Measurements from ENCODE around the gene TAS2R41.

The TAS2R41 gene

GRCh38 chr7:143477501-143478150 lies at the start of gene TAS2R41:
TSS of gene TAS2R41 (plus strand) at chr7:143477873. CDS start at chr7:143477873, 0 bp downstream.
- DNase-seq = no peak

- DNase-seq = no peak
Observed at GRCh38 chr7:143429770-143430698, 47.6 kb upstream of the TAS2R41 start.

- no peak for DNase-seq
Observed at GRCh38 chr7:143431109-143431508, 46.6 kb upstream of the TAS2R41 start.

- DNase-seq = no peak
Observed at GRCh38 chr7:143433759-143434158, 43.9 kb upstream of the TAS2R41 start.

GRCh38 chr7:143434660-143435059 lies 43.0 kb upstream of the TAS2R41 start:
- DNase-seq = no peak

- no peak for DNase-seq
Observed at GRCh38 chr7:143435266-143435665, 42.4 kb upstream of the TAS2R41 start.

- no peak for DNase-seq
Observed at GRCh38 chr7:143436325-143436946, 41.2 kb upstream of the TAS2R41 start.

GRCh38 chr7:143437578-143437977 lies 40.1 kb upstream of the TAS2R41 start:
- no peak for DNase-seq

GRCh38 chr7:143439866-143440265 lies 37.8 kb upstream of the TAS2R41 start:
- DNase-seq = no peak

GRCh38 chr7:143443153-143443552 lies 34.5 kb upstream of the TAS2R41 start, which contains the start of gene TAS2R60:
TSS of gene TAS2R60 (plus strand) at chr7:143443453. CDS start at chr7:143443453, 0 bp downstream.
- no peak for DNase-seq

- no peak for DNase-seq
Observed at GRCh38 chr7:143444063-143444782, 33.5 kb upstream of the TAS2R41 start.

- DNase-seq = no peak
Observed at GRCh38 chr7:143444785-143445184, 32.9 kb upstream of the TAS2R41 start.

- DNase-seq = no peak
Observed at GRCh38 chr7:143447466-143447865, 30.2 kb upstream of the TAS2R41 start.

- DNase-seq = no peak
Observed at GRCh38 chr7:143448429-143448828, 29.2 kb upstream of the TAS2R41 start.

- no peak for DNase-seq
Observed at GRCh38 chr7:143449793-143450192, 27.9 kb upstream of the TAS2R41 start.

GRCh38 chr7:143451122-143451521 lies 26.6 kb upstream of the TAS2R41 start:
- DNase-seq = no peak

GRCh38 chr7:143451746-143452145 lies 25.9 kb upstream of the TAS2R41 start:
- no peak for DNase-seq

GRCh38 chr7:143452495-143452894 lies 25.2 kb upstream of the TAS2R41 start:
- no peak for DNase-seq

- no peak for DNase-seq
Observed at GRCh38 chr7:143454091-143454680, 23.5 kb upstream of the TAS2R41 start.

- DNase-seq = no peak
Observed at GRCh38 chr7:143455491-143455890, 22.2 kb upstream of the TAS2R41 start.

GRCh38 chr7:143455942-143456341 lies 21.7 kb upstream of the TAS2R41 start:
- DNase-seq = no peak
